NOMO-1 treated with DMSO at 0.1 percent for 48 hours (cell line): ENCODE results near the gene CEP131.

Experiments used
- DNase-seq: peaks from one replicate; lab custom pipeline; 2025; ENCODE audit not compliant: unreplicated experiment; lab: John Stamatoyannopoulos, UW

Gene CEP131

DNA sequence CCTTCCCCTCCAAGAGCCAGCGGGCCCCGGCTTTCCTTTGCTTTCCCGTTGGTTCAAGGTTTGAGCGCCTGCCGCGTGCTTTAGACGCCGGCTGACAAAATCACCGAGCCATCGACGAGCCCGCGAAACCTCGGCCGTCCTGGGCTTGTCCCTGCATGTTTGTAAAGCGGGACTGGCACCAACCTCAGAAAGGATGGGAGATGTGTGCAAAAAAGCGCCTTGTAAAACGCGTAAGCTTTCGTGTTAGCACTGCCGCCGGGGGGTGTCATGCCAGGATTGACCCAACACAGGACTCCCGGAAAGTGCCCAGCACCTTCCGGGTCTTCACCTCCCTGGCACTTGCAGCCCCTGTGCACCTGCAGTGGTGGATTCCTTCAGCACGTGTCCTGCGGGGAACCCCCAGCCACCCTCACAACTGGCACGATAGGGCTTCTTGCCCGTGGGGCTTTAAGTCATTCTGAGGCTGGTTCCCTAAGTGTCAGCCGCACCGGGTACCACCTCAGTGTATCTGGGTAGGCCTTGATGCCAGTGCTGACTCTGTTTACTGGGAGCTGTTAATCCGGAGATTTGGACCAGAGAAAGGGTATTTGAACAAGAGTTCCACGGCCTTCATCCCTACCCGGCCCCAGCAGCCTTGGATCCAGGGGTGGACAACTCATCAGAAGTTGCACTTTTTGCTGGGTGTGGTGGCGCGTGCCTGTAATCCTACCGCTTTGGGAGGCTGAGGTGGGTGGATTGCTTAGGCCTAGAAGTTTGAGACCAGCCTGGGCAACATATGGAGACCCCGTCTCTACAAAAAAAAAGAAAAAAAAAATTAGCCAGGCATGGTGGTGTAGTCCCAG, 17.2 kb upstream of the CEP131 start:
- peak; percentile 16 for DNase-seq

DNA sequence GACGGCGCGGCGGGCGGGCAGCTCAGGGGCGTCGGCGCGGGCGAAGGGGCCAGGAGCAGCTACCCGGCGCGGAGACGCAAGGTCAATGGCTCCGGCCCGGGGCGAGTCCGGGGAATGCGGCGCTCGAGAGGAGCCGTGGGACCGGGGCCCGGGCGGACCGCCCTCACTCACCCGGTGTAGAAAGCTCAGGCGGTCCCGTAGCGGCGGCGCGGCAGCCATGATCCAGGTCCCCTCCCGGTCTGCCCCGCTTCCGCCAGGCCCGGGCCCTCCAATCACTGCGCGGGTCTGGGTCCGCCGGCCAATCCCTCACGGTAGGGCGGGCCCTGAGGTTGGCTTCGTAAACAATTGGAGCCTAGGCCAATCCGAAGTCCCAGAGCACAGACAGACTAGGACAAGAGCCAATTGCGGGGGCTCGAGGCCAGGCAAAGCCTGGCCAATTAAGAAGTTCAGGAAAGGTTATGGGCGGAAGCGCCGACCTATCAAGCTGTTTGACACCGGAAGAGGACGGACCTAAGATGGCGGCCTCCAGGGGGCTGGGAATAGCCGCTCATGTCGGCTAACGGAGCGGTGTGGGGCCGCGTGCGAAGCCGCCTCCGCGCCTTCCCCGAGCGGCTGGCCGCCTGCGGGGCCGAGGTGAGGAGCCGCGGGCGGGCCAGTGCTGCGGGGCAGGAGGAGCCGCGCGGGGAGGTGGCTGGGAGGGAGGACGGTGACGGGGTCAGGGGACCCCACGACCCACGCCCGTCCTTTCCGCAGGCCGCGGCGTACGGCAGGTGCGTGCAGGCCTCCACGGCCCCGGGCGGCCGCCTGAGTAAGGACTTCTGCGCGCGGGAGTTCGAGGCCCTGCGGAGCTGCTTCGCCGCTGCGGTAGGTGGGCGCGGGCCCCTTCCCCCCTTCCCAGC, 16.3 kb upstream of the CEP131 start, which contains the start of the genes NDUFAF8 and TEPSIN:
Gene NDUFAF8 (plus strand): TSS at position 504 of the 899 bp plus-strand sequence. CDS start 46 bp downstream, at position 550.
Gene TEPSIN (minus strand): TSS at position 241 of the 899 bp plus-strand sequence. CDS start 22 bp downstream, at position 219.
- DNase-seq = peak; percentile 100

DNA sequence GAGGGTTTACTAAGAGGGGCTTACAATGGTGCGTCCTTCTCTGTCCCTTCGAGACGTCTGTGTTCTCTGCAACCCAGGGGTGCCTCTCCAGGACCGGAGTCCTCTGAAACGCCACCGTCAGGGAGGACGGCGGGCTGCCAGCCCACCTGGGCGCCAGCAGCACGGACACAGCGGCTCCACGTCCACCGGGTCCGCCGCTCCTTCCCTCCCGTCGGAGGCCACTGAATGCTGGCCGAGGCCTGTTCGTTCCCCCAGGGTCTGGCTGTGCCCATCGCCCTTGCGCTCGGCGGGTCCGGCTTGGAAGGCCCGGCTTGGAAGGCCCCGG, 15.7 kb upstream of the CEP131 start:
- DNase-seq = no peak

DNA sequence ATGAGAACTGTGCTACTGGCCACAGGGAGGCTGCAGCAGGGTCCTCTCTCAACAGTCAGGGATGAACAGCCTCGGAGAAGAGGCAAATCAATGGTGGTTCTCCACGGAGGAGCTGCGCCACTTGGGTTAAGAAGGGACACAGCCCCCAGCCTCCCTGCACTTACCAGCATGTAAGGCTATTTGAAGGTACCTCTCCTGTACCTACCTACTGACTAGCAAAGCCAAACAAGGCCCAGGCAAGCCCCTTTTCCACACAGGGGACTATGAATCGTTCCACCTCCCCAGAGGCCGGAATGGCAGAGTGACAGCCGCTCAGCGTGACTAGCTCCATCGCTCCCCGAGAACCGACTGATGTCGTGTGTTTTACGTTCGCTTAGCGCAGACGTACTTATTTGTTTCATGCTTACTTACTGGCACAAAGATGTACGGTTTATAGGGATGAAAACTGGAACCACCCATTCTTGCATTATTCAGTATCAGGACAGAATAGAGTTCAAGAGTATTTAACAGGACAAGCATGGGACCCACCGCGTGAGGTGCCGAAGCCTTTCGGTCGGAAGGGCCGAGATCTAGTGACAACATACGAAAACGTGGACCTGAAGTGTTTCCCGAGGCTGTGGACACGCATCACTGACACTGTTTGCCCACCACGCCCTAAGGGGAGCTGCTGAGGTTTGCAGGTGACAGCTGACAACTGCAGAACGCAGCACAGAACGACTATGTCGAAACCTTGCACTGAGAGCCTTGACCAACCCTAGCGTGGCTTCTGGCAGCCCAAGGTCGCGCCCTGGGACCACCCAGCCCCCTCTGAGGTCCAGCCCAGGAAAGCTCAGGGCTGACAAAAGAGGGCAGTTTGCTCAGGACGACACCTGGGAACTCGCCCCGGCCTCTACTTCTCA, 15.1 kb upstream of the CEP131 start:
- no peak for DNase-seq

DNA sequence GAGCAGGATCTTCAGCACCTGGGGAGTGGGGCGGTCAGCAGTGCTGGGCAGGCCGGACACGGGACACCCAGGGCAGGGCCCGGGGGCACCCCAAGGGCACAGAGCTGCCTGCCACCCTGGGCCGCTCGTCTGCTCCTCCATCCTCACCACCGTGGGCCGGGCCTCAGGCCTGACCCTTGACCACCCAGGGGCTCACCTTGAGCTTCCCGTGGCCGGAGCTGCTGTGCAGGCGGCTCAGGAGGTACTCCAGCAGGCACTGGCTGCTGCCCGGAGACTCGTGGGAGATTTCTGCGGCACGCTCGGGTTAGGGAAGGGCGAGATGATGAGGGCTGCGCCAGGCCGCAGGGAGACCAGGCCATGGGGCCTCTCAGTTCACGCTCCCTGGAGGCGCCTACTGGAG, 14.0 kb upstream of the CEP131 start:
- no peak for DNase-seq

DNA sequence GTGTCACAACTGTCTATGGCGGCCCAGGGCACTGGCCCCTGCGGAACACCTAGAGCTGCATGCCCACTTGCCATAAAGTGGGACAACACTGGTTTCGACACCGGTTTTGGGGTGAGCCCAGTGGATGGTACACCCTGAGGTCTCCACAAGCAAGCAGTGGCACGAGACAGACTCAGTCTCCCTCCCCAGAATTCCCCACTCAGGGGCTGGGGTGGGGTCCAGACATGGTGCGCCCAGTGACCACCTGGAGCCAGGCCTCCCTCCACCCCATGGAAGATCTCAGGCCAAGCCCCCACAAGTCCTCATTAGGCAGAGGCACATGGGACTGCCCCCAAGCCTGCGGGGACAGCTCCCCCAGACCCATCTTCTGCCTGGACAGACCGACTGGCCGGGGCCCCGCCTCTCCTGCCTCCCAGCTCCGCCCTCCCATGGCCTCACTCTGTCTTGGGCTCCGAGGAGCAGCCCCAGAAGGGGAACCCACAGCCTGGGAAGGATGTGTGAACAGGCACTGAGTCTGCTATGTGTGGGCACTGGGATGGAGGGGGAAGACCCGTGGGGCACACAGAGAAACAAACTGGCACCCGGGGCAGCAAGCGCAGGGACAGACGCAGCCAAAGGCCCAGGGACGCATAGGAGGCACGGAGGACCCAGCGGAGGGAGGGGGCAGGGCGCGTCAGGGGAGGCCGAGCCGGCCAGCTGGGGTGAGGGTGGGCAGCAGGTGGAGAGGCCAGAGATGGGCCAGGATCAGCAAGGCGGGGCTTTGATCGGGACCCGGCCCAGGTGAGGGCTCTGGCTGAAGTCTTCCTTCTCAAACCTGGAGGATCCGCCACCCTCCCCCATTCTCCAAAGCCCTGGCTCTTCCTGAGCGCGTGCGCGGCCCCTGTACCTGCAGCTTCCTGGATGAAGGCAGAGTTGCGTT, 13.3 kb upstream of the CEP131 start:
- DNase-seq = no peak

DNA sequence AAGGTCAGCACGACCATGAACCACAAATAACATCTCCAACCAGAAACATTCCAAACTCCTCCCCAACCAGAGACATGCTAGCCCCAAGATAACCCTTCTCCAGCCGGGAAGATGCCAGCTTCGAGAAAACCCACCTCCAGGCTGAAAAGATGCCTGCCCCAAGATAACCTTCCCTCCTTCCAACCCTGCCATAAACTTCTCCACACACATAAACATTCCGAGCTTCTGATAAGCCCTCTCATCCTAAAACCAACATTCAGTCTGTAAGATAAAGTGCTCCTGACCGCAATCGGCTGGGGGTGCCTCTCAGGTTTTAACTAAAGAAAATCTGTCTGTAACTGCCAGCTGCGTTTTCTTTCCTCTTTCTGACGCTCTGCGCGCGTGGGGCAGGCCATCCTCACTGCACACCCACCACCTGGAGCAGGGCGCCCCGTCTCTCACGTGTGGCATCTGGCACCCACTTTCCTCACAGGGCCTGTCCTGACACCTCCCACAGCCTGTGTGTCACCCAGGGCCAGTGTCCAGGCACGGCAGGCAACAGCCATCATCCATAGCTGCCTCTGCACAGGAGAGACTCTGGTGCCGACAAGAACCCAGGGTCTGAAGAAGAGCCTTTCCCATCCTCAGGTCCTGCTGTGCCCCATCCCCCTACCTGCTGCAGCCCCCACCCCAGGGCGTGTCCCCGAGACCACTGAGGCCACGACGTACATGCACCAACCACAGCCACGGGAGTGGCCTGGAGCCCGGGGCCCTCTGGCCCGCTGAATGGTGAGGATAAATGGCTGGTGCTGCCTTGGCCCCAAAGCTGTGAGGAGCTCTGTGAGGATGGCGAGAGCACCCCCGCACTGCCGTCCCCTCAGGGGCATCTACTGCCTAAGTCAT, 12.4 kb upstream of the CEP131 start:
- no peak for DNase-seq

DNA sequence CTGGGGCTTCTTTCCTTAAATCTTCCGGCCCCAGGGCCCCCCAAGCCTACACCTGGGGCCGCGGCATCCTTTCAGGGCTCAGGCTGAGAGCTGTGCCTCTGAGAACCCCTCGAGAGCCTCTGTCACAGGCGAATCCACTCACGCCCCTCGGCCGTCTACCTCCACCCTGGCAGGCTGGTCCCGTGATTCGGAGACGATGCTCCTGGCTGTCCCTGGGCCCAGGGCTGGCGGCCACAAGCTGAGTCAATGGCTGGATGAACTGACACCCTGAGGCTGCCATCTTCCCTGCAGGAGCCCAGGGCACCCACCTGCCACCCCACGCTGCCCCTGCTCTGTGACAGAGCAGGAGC, 11.7 kb upstream of the CEP131 start:
- no peak for DNase-seq

DNA sequence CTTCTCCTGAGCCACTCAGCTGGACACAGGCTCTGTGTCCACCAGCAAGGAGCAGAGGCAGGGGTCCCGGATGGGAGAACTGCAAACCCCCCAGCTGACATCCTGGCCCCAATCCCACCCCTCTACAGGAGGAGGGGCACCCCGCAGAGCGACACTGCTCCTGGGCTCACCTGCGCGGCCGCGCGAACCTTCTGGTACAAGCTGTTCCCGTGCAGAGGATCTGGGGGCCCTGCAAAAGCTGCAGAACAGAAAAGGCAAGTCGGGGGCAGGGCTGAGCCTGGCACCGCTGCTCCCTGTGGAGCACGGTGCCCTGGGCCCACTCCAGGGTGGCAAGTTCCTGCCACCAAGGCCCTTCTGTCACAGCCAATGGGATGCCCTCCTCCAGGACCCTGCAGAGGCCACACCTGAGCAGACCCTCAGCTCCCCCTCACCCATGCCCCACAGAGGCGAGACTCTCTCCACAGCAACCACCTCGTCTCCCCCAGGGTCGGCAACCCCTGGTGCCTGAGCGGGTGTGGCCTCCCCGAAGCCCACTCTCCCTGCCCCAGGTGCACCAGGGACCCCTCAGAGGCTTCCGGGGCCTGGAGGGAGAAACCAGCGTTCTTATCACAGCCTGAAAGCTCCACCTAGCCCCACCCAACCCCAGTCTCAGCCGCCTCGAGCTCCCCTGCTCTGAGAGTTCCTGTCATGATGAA, 11.2 kb upstream of the CEP131 start:
- DNase-seq = no peak

DNA sequence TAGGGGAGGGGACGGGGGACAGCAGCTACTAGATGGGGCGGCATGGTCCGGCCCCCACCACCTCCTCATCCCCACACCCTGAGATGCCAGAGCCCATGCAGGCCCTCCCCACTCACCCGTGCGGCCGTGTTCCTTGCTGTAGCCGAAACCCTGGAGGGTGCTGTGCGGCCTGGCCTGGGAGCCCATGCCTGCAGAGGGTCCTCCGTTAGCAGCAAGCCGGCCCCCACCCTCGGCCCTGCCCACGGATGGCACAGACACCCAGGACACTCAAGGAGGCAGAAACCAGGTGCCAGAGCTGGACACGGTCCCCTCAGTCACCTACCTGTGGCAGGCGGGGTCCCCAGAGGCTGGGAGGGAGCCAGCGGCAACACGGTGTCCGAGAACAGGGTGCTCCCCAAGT, 10.6 kb upstream of the CEP131 start:
- DNase-seq = no peak

DNA sequence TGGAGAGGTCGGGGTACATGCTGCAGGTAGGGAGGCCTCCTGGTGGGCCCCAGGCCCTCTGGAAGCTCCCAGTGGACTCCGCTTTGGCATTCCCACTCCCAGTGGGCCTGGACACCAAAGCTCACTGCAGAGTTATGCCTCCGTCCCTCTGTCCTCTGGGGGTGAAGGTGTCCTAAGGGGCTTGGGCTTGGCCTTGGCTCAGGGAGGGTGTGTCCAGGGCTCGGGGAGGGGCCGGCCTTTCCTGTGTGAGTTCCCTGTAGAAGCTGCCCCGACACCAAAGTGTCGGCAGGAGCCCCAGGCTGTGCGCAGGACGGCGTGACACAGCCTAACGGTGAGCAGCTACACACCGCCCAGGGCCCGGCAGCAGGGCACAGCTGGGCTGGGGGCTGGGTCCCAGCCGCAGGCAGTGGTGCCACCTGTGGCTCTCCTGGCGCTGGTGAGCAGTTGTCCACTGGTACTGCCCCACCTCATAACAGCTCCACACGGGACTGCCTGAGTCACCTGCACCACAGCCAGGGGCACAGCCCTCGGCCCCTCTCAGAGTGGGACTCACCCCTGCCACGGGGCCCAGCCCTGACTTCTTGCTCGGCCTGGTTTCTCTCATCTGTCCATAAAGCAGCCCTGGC, 10.0 kb upstream of the CEP131 start:
- DNase-seq = no peak

DNA sequence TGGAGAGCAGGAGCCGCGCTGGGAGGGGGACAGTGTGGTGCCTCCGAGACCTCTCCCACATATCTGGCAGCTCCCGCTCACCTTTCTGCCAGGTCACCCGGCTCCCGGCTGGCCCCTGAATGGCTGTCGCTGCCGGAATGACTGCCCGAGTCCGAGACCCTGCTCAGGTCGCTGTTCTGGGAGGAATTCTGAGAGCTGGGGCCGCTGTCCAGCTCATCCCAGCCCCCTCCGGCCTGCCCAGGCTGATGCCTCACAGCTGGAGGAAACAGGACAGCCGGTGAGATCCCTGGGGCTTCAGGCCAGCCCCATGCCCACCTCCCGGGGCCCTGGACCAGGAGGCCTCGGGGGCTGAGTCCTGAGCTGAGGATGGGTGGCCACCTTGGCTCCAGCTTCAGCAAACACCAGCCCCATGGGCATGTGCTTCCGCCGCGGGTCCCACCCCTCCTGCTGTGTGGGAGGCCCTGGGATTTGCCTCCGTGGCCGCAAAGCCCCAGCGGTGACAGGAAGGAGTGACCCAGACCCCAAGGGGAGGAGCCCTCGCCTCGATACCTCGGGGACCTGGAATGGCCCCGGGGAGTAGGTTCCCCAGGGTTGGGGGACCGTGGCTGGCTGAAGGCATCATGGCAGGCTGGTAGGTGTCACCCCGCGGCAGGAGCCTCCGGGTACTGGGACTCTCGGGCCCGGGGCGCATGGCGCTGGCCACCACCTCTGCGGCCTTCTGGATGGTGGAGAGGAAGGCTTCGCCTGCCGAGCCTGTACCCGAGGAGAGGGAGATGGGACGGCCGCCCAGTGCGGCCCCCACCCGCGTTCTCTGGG, 9.2 kb upstream of the CEP131 start:
- no peak for DNase-seq

DNA sequence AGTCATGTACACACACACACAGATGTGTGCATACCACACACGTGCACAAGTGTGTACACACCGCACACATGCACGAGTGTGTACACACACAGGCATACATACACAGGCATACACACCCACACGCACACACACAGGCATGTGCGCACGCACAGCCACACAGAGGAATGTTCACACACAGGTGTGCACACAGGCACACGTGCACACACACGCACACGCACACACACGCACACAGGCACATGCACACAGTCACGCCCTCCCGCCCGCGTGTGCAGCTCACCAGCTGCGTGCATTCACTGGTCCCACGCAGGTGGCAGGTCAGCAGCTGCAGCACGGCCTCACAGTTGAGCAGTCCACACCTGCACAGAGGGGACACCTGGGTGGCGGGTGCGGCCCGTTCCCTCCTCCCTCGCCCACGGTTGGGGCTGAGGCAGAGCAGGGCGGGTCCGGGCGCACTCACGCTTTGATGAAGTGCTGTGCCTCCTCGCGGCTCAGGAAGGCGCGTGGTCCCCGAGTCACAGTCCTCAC, 8.4 kb upstream of the CEP131 start:
- DNase-seq = no peak

DNA sequence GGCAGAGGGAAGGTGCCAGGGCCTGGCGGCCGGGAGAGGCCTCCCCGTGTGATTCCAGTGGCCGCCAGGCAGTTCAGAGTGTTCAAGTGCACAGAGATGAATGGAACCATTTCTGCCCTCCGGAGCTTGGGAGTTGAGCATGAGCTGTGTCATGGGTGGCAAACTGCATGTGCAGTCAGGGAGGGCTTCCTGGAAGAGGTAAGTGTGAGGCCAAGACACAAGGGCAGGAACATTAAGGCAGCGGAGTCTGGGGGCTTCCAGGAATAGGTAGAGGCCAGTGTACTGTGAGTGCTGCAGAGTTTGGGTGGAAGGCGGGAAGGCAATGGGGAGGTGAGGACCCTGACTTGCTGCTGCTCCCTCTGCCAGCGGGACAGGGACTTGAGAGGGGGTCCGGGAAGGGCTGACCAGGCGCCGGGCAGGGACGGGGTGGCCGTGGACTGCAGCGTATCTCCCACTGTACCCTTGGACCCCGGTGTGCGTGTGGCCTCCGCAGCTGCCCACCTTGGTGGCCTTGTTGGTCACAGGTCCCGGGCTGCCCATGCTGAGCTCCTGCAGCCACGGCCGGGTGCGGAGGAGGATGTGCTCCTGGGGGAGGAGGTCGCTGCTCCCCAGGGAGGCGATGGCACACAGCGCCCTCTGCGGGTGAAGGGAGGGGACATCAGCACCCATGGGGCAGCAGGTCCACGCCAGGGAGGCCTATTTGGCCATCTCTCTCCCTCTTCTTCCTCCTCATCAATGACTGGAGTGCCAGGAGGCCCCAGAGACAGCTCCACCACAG, 7.5 kb upstream of the CEP131 start:
- no peak for DNase-seq

DNA sequence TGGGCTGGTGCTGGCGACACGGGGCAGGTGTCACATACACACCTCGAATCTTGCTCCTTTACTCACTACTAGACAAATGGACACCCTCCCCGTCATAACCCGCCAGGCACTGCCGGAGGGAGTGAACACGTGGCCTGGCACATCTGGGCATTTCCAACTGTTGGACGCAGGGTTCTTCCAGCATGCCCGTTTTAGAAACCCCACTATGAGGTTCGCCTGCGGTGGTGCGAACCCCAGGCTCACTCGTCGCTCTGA, 6.8 kb upstream of the CEP131 start:
- DNase-seq = no peak

DNA sequence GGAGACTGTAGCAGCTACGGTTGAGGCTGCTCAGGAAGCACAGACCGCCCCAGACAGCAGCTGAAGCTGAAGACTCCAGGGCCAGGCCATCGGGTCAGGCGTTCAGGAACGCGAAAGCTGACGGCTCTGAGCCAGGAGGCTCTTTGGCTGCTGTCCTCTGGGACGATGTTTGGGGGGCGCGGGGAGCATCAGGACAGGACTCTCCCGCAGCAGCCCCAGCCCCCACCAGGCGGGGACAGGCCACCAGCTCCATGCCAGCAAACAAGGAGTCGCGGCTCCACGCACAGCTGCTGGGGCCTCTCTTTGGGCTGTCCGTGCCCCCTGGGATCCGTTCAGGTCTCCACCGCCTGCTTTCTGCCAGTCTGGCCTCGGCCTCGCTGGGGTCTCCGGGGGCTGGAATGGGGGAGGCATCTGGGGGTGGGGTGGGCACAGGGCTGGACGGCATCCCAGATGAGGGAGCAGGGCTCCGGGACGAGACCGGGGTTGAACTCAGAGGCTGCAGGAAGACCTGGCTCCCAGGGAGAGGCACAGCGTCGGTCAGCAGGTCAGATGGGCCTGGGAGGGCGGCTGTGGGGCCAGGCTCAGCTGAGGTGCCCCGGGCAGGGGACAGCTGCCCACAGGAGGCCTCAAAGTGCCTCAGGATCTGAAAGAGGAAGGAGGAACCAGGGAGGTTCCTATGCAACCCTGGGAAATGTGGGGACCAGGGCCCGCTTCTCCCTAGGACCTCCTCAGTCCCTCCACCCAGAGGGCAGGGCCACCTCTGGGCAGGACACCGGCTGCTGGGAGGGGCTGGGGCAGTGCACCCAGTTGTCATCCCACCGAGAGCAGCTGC, 6.3 kb upstream of the CEP131 start:
- no peak for DNase-seq
